Measurements from ENCODE around the gene HELZ2. TPM values are rescaled to one million over a fixed set of nuclear protein-coding genes. Genes with fewer than 3 reads are reported as not detected.
"Not testable (repeated sequence)": the region's sequence is repeated elsewhere in the genome, so short reads cannot be mapped to it uniquely, and the experiment has no call there.

The HELZ2 gene
- total RNA-seq, 1 experiment from 2014 or later = 21.9 TPM

DNA sequence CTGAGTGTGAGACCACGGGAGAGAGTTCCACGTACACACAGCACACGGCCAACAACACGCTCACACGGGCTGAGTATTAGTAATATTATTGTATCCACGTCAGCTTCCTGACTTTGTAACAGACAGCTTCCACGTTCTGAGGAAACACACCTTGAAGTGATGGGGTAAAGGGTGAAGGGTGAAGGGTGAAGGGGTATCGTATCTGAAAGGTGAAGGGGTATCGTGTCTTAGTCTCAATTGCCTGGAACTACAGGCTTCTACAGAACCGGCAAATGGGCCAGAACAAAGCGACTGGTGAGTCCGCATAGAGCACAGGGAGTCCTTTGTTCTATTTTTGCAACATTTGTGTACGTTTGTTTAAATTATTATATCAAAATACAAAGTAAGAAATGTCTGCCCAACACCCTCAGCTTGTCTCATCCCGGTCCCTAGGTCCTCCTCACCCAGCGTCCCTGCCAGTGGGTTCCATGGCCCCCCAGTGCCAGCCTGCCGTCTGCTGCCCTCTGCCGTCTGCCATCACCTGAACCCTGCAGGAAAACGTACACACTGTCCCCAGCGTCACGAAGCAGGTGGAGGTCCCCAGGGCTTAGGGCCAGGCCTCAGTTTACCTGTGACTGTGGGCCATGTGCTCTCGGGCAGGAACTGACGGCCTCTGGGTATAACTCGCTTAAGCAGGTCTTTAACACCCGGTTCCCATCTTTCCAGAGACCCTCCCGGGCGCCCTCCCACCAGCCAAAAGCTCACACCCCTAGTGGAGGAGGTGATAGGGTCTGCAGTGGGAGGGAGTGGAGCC is 4.4 kb upstream of the HELZ2 start:
- DNase-seq (ENCODE audit: low read depth) = no peak

DNA sequence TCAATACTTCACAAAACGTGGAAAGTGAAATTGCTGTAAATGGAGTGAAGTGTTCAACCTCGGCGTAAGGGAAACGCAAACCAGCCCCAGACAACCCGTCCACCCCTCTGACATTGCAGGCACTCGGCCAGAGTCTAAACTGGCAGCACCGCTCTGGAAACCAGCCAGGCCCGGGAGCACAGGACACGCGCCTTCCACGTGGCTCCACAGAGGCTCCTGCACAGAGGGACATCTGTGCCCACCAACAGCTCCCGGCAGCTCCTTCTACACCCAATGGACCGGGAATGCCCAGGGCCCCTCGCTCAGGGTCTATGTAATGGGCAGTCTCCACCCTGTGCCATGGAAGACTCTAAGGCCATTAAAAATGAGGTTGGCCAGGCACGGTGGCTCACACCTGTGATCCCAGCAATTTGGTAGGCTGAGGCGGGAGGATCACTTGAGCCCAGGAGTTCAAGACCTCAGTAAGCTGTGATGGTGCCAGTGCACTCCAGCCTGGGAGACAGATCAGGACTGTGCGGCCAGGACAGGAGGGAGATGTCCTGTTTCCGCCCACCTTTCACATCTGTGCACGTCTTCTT is 3.4 kb upstream of the HELZ2 start:
- no peak for DNase-seq (ENCODE audit: low read depth)

DNA sequence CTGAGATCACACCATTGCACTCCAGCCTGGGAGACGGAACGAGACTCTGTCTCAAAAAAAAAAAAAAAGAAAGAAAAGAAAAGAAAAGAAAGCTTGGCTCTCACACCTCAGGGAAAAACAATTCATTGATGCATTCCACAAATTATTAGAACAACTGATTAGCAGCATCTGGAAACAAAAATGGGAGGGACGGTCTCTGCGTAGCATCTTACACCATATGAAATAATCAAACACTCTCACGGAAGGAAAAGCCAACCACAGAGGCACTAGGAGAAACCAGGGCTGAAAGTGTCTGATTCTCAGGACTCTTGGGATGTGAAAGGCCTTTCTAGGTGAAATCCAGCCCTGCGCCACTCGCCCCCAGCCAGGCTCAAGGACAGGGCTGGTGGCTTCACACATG is 2.3 kb upstream of the HELZ2 start:
- DNase-seq (ENCODE audit: low read depth) = no peak

DNA sequence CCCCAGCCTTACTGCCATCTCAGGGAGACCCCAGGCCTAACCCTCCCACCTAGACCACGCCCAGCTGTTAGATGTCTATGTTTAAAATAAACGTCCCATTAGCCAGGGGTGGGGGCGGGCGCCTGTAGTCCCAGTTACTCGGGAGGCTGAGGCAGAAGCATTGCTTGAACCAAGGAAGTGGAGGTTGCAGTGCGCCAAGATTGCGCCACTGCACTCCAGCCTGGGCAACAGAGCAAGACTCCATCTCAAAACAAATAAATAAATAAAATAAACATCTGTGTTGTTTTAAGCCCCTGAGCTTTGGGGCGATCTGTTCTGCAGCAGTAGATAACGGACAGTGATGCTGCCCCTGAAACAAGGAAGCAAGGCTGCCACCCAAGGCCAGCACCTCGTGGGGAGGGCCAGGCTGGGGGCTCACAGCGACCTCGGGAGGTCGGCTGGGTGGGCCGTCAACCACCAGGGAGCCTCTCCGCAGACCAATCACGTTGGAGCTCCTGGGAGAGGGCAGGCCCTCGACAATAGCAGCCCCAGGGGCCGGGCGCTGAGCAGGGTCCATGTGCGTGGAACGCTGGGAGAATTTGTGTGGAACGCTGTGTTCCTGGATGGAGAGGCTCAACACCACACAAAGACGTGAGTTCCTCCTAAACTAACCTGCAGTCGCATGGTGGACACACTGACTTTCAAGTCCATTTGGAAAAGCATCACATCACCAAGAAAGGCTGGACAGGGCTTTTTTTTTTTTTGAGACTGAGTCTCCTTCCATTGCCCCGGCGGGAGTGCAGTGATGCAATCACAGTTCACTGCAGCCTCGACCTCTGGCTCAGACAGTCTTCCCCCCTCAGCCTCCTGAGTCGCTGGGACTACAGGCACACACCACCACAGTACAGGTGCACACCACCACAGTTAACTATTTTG is 1.0 kb upstream of the HELZ2 start:
- peak; percentile 47 for DNase-seq (ENCODE audit: low read depth)

DNA sequence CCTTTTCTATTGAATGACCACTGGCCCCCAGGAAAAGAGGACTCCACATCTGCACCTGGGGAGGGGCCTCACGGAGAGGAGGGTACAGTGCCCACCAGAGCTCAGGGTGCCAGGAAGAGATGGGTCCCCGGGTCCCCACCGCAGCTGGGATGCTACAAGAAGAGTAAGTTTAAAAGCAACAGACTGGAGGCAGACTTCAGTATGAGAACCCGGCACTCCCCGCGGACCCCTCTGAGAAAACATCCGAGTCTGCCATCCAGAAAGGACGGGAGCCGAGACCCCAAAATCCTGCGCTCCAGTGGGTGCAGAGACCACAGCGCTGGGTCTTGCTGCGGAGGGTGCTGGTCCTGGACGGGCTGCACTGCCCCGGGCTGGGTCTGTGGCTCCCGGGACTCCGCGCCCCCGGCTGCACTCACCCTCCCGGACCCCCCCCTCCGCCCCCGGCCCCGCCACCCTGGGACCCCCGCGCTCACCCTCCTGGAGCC is 350 bp downstream of the HELZ2 start:
- no peak for DNase-seq (ENCODE audit: low read depth)

DNA sequence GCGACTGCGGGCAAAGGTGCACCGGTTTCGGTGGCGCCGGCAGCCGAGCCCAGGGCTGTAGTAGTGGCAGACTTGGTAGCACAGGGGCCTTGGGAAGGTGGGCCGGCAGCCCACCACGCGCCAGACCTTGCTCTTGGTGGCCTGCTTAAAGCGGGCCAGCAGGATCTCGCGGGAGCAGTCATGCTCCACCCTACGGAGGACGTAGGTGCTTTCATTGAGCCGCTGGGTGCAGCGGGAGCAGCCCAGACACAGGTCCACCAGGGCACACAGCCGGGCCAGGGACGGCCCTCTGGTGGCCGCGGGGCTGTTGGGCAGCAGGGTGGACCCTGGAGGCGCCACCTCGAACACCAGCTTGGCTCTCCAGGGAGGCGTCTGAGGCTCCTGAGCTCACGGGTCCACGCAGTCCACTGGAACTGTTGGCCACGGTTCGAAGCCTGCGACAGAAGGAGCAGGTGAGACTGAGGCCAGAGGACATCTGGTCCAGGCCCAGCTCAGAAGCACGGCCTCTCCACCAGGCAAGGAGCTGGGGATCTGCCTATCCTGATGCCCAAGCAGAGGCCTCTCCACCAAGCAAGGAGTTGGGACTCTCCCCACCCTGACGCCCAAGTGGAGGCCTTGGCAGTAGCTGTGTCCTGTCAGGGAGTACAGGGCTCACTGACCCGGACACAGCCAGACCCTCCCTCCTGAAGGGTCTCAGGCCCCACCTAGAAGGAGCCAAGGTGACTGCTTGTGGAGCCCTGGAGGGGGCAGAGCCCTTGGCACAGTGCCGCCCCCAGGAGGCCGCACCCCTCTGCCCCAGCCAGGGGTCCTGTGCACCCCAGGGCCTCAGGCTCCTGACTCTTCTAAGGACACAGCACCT is 1.0 kb downstream of the HELZ2 start:
- no peak for DNase-seq (ENCODE audit: low read depth)

DNA sequence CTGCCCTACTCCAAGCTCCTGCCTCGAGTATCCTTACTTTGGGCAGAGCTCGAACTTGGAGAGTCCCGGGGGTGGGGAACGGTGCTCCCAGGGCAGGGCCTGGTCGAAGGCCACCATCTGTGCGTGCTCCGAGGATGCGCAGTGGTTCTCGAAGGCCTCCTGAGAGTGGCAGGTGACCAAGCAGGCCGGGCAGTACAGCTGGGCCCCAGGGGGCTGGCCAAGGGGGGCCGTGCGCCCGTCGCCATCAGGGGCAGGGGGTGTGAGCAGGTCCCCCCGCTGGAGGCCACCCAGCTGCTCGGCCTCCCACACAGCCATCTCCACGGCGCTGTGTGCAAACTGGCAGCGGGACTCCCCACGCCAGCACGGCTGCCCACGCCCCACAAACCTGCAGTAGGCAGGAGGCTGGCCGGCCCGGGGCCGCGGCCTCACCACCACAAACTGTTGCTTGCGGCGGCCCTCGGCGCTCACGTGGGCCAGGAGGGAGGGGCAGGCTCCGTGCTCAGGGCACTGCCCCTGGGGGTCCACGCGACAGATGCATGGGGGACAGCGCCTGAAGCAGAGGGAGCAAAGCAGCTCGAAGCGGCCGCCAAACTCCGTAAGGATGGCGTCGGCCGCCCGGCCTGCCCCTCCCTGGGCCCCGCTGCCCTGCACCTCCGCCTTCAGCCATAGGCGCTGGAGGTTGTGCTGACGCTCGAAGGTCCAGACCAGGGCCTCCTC is 1.8 kb downstream of the HELZ2 start:
- DNase-seq (ENCODE audit: low read depth) = no peak

DNA sequence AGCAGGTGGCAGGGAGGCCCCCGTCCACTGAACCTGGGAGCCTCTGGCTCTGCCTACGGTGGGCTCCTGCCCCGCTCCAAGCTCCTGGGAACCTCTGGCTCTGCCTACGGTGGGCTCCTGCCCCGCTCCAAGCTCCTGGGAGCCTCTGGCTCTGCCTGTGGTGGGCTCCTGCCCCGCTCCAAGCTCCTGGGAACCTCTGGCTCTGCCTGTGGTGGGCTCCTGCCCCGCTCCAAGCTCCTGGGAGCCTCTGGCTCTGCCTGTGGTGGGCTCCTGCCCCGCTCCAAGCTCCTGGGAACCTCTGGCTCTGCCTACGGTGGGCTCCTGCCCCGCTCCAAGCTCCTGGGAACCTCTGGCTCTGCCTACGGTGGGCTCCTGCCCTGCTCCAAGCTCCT is 3.0 kb downstream of the HELZ2 start:
- not testable (repeated sequence) for DNase-seq (ENCODE audit: low read depth)

DNA sequence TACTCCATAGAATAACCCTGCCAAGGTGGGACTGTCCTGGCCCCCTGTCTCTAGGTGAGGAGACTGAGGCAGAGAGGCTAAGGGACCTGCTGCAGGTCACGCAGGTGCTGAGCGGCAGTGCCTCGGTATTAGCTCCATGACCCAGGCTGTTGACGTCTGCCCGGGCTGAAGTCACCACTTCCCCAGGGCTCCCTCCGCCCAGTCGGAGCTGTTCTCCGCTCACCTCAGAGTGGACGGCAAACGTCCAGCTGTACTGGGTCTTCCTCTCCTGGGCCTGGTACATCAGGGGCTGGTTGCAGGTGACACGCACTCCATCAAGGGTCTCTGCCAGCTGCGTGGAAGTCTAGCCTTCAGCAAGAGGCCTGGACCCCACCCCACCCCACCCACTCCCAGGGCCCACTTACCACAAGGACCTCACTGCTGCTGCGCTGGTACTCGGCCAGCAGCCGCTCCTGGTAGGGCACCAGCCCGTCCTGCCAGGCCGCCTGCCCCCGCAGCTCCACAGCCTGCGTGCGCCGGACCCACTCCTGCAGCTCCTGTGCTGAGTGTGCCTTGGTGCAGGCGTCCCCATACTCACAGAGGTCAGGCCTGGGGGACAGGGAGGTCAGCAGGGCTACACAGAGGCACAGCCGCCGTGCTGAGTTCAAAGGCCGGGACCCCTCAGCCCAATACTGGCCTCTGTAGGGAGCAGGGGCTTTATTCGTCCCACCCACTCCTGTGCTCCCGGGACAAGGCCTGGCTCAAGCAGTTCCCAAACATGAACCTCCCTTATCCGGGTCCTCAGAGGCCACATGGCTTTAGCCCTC is 3.6 kb downstream of the HELZ2 start:
- DNase-seq (ENCODE audit: low read depth) = no peak

DNA sequence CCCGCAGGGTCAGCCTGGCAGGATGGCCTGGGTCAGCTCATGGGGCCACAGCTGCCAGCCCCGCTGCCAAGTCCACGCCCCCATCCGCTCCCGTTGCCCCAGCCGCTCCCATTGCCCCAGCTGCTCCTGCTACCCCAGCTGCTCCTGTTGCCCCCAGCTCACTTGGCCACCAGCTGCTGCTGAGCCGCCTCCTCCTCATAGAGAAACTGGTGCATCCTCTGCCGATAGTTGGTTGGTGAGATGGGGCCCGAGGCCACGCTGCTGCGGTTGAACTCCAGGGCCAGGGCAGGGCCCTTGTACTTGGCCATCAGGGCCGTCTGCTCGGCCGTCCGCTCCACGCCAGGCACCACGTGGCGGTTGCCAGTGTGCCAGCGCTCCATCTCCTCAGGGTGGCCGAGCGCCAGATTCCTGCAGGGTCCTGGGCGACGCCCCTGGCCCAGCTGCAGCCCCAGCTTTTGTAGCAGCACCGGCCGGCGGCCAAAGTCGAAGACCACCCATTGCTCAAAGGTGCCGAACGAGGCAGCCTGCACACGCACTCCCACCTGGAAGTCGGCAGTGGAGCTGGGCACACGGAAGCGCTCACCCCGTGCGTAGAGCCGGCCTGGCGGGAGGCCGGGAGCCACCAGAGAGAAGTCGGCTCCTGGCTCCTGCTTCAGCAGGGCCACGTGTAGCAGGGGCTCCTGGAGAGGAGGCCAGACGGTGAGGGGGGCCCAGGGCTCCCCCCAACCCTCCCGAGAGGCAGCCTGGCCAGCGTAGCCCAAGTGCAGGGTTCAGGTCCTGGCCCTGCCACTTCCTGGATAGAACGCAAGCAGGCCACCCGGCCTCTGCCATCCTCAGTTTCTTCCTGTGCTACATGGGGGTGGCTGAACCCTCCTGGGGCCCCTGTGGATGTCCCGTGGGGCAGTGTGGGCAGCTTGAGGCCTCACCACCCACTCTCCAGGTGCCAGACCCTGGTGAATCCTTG is 4.8 kb downstream of the HELZ2 start:
- no peak for DNase-seq (ENCODE audit: low read depth)

DNA sequence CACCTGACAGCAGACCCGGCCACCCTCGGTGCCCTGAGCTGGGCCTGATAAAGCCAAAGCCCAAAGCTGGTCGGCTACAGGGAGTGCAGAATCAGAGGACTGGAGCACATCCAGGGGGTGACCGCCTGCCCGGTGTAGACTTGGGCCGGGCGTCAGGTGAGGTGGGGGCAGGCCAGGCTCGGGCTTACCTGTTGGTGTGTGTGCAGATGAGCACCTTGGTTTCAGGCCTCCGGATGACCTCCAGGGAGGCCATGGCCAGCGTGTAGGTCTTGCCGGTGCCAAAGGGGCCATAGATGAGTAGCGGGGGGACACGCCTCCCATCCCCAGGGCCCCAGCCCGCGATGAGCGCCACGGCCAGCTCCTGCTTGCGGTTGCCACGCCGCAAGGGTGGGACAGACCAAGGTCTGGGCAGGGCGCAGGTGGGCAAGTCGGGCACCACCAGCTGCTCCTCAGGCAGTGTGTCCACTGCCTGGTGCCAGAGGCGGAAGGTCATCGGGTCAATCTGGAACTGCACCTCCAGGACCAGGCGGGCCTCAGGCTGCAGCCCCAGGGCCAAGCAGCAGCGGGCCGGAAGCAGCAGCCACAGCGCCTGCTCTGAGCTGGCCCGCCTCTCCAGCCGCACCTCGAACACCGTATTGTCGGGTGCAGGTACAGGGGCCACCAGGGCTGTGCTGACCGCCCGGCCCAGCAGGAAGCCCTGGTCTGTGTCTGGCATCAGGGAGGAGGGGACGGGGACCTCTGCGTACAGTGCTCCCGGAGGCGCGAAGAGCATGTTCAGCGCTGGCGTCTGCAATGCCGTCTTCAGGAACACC is 5.7 kb downstream of the HELZ2 start:
- no peak for DNase-seq (ENCODE audit: low read depth)

DNA sequence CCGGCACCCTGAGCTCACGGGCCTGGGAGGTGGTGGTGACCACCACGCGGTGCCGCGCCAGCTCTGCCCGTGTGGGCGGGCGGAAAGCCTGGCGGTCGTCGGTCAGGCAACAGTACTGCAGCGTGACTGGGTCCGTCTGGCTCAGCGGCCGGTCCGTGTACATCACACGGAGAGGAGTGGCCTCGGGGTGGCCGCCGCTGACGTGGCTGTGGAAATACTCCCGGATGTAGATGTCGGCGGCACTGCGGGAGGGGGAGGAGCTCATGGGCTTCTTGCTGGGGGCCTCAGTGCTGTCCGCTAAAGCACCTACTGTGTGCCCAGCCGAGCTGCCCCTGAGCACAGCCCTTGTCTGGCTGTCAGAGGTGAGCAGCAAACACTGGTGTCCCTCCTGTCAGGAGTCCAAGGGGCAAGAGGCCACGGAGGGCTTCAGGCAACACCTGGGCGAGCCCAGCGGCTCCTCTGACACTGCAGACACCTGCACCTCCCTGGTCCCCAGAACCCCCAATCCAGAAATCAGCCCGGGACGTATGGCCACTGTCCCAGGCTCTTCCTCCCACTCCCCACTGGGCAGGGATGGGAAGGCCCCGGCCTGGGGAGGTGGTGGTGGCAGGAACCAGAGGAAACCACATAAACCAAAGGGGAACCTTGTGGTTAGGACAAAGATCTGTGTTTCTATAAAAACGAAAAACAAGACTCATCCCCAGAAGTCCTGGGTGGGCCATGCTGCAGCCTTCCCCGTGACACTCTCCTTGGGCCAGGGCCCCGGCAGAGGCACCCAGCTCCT is 6.5 kb downstream of the HELZ2 start:
- no peak for DNase-seq (ENCODE audit: low read depth)

DNA sequence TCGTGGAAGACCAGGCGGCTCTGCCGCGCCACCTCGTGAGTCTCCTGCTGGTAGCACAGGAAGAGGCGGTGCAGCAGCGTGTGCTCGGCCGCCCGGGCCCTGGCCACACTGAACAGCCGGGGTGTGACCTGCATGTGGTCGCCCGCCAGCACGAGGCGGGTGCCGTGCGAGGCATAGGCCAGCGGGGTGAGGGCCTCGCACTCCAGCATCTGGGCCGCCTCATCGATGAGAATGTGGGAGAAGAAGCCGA is 7.0 kb downstream of the HELZ2 start:
- no peak for DNase-seq (ENCODE audit: low read depth)

DNA sequence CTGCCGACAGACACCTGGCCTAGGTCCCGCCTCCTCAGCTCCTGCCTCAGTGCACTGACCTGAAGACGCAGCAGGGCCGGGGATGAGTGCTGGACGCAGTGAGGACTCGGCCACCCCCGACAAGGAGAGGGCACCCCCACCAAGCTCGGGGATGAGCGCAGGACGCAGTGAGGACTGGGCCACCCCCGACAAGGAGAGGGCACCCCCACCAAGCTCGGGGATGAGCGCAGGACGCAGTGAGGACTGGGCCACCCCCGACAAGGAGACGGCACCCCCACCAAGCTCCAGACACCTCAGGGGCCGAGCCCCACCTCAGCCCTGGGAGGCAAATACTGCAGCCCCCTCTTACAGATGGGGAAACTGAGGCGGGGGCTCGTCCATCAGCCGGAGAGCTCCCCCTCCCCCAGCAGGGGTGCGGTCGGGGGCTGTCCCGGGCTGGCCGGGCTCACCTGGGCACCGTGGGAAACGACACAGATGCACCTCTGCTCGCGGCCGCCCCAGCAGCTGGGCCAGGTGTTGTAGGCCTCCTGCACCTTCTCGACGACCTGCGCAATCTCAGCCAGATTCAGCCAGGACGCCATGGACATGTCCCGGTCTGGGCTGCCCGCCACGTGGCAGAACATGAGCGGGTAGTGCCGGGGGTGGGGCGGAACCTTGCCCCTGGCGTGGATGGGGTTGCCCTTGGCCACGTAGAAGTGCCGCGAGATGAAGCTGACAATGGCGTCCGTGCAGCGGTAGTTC is 7.5 kb downstream of the HELZ2 start:
- DNase-seq (ENCODE audit: low read depth) = no peak

DNA sequence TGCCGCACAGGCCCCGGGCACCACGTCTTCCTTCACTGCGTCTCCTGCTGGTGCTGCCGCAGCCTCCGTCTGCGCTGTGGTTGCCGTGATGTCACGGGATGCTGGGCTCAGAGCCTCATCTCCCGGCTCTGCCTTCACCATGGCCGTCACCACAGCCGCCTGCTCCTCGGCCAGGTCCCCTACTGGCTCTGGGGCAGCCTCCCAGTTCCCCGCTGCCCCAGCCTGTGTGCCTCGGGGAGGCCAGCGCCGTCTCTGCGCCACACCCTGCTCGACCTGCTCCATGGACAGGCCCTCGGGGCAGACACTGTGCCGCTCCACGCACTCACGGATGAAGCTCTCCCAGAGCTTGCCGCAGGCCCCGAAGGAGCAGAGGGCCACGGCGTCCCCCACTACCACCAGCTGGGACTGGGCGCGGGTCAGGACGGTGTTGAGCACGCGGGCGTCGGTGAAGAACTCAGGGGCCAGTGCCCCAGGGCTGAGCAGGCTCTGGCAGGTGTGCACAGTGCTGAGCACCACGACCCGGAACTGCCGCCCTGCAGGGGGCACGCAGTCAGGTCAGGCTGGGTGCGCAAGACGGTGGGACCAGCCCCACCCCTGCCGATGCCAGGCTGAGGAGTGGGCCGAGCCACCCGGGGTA is 8.2 kb downstream of the HELZ2 start:
- DNase-seq (ENCODE audit: low read depth) = no peak
